Skeletal muscle tissue (tissue), 4 donors: ENCODE data around the gene LEP. TPM values are rescaled to one million over a fixed set of nuclear protein-coding genes. Genes with fewer than 3 reads are reported as not detected.

Experiments used
- H3K27ac ChIP-seq: one replicate; pipeline ENCODE4 v1.7.0; 2013; ENCODE audit warnings: mild to moderate bottlenecking, low read depth, low read length, inconsistent platforms
- H3K27me3 ChIP-seq, 3 donors: one replicate each; pipeline ENCODE4 v1.7.0; 2013; ENCODE audit warnings: low read length in 3 of 3; ENCODE audit not compliant: control insufficient read depth in 3 of 3, insufficient read depth in 3 of 3
- H3K36me3 ChIP-seq, 3 donors: one replicate each; pipeline ENCODE4 v1.7.0; 2013; ENCODE audit warnings: low read length in 3 of 3; ENCODE audit not compliant: control insufficient read depth in 3 of 3, insufficient read depth in 3 of 3
- H3K4me1 ChIP-seq, 3 donors: one replicate each; pipeline ENCODE4 v1.7.0; 2013; ENCODE audit warnings: low read length in 3 of 3, mild to moderate bottlenecking in 3 of 3; ENCODE audit not compliant: control insufficient read depth in 3 of 3, insufficient read depth in 3 of 3
- H3K4me3 ChIP-seq, 3 donors: one replicate each; pipeline ENCODE4 v1.7.0; 2013; ENCODE audit warnings: low read length in 3 of 3
- H3K9ac ChIP-seq, 3 donors: one replicate each; pipeline ENCODE4 v1.7.0; 2013; ENCODE audit warnings: low read length in 3 of 3, mild to moderate bottlenecking in 3 of 3, moderate library complexity in 2 of 3, low read depth in 1 of 3
- H3K9me3 ChIP-seq, 3 donors: one replicate each; pipeline ENCODE4 v1.7.0; 2013; ENCODE audit warnings: low read length in 3 of 3; ENCODE audit not compliant: control insufficient read depth in 3 of 3
- total RNA-seq: library from RNA; depleted of rRNA; stranded (reverse); fragments of >200 nt; gene quantifications from one replicate; pipeline ENCODE4 v1.2.3, GENCODE V29; 2014
- donor health status: Osteomylitis.

Gene LEP
- total RNA-seq, 1 donor from 2014 or later = under 0.01 TPM

GRCh38 chr7:128203047-128203491 is 38.0 kb upstream of the LEP start:
- Histone ChIP-seq H3K4me3 (peak overlapping the region in 1 of 3 donors; percentile 2), H3K27ac (no peak overlapping the region), H3K9me3 (no peaks in the 10 kb centered on the region), H3K36me3 (no peaks in the 10 kb centered on the region), H3K27me3 (peaks cover 50 to 63% (median 53%) of the 10 kb centered on the region in 3 donors), H3K9ac (no peak overlapping the region), H3K4me1 (peaks cover 5 to 13% (median 12%) of the 10 kb centered on the region in 3 donors)

- peaks cover 47 to 66% (median 50%) of the 10 kb centered on the region in 3 donors for H3K27me3 ChIP-seq
- H3K4me1 ChIP-seq = peaks cover 5 to 13% (median 12%) of the 10 kb centered on the region in 3 donors
- no peak overlapping the region for H3K4me3 ChIP-seq
- H3K9ac ChIP-seq = no peak overlapping the region
- H3K36me3 ChIP-seq = no peaks in the 10 kb centered on the region
- no peaks in the 10 kb centered on the region for H3K9me3 ChIP-seq
- no peak overlapping the region for H3K27ac ChIP-seq
Measured at GRCh38 chr7:128203710-128204214, 37.3 kb upstream of the LEP start.

DNA sequence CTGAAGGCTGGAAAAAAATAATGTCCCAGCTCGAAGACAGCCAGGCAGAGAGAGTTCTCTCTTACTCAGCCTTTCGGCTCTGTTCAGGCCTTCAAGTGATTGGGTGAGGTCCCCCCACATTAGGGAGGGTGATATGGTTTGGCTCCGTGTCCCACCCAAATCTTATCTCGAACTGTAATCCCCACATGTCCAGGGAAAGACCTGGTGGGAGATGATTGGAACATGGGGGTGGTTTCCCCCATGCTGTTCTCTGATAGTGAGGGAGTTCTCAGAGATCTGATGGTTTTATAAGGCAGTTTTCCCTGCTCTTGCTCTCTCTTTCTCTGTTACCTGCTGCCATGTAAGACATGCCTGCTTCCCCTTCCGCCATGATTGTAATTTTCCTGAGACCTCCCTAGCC is 36.6 kb upstream of the LEP start:
- Histone ChIP-seq H3K27ac (no peak overlapping the region), H3K9me3 (no peaks in the 10 kb centered on the region), H3K4me3 (no peak overlapping the region), H3K4me1 (peaks cover 5 to 13% (median 12%) of the 10 kb centered on the region in 3 donors), H3K27me3 (peaks cover 49 to 66% (median 52%) of the 10 kb centered on the region in 3 donors), H3K36me3 (no peaks in the 10 kb centered on the region), H3K9ac (no peak overlapping the region)

- Histone ChIP-seq H3K9me3 (no peaks in the 10 kb centered on the region), H3K9ac (no peak overlapping the region), H3K4me3 (no peak overlapping the region), H3K27ac (no peak overlapping the region), H3K4me1 (peaks cover 5 to 13% (median 12%) of the 10 kb centered on the region in 3 donors), H3K27me3 (peaks cover 49 to 65% (median 58%) of the 10 kb centered on the region in 3 donors), H3K36me3 (no peaks in the 10 kb centered on the region)
Measured at GRCh38 chr7:128205068-128205467, 36.0 kb upstream of the LEP start.

DNA sequence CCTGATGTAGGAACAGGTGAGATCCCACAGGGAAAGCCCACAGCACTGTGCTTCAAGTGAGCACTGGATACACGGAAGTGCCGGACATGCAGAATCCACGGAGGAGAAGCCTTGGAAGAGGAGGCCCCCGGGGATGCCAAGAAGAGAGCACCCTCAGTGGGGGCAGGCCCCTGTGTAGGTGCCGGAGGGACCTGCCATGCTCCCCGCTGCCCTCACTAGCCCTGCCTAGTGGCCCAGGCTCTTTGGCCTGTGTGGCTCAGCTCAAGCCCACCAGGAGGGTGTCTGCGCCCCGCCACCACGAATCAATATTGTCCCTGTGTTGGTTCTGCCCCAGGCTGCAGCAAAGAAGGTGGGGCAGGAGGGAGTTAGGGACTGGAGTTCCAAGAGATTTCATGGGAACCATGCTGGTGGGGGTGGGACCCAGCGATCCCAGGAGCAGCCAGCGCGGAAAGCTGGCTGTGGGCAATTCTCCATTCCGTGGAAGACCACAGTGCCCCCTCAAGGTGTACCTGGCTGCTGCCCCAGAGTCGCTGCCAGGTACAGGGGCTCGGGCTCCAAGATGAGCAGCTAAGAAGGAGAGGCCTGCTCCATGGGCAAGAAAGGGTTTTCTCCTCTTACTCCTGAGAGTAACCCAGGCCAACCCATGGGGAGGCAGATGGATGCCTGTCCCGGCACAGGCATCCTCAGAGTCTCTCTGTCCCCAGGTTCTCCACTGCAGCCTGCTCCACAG is 34.9 kb upstream of the LEP start:
- Histone ChIP-seq H3K27ac (no peak overlapping the region), H3K36me3 (no peaks in the 10 kb centered on the region), H3K4me3 (no peak overlapping the region), H3K9me3 (no peaks in the 10 kb centered on the region), H3K4me1 (peaks cover 5 to 12% (median 12%) of the 10 kb centered on the region in 3 donors), H3K9ac (no peak overlapping the region), H3K27me3 (peaks cover 39 to 63% (median 59%) of the 10 kb centered on the region in 3 donors)

DNA sequence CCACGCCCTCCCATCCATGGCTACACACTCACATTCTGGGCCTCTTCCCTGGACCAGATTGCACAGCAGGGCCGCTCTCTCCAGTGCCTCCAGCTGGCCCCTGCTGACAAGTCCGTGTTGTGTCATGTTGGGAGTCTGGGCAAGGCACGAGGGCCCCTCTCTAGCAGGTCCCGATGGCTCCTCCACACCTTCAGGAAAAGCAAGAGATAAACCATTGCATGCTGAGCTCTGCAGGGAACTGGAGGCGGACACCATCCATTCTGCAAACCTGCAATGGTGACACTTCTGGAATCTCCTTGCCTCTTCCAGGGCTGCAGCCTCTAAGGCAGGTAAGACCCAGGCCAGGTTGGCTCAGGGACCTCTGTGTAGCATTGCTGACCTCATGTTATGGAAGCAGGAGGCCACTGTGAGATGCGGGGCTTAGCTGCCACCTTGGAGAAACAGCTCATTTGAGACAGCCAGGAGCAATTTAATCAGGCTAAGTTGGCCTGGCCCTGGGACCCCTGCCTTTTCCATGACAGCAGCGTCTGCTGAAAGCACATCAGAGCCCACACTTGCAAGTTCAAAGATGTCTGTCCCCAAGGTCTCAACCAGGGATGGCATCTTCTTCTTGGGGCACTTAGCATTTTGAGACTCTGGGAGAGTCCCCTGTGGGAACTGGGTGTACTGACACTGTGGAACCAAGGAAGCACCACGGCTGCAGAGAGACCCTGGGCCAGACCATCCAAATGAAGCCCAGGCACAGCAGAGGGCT is 34.2 kb upstream of the LEP start:
- H3K9ac ChIP-seq = no peak overlapping the region
- no peak overlapping the region for H3K4me3 ChIP-seq
- no peaks in the 10 kb centered on the region for H3K36me3 ChIP-seq
- no peak overlapping the region for H3K27ac ChIP-seq
- H3K4me1 ChIP-seq = peaks cover 0 to 7% (median 6%) of the 10 kb centered on the region in 3 donors
- H3K27me3 ChIP-seq = peaks cover 32 to 59% (median 56%) of the 10 kb centered on the region in 3 donors
- H3K9me3 ChIP-seq = no peaks in the 10 kb centered on the region

DNA sequence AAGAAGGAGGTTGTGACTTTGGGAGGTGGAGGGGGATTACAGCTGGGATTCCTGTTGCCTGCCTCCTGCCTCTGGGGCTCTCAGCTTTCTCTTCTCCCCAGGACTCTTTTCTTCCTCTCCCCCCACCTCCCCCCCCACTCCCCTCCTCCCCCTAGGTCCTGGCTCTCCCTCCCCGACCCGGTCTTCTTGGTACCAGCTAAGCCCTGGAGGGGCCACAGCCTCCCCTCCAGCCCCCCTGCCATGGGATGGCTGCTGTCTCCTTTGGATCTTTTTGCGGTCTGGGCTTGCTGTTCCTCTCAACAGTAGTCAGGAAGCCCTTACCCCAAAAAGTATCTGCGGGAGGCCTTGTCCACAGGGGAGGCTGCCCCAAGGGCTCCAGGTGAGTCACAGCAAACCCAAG is 33.5 kb upstream of the LEP start:
- Histone ChIP-seq H3K9me3 (no peaks in the 10 kb centered on the region), H3K4me1 (peaks cover 0 to 7% (median 5%) of the 10 kb centered on the region in 3 donors), H3K4me3 (no peak overlapping the region), H3K36me3 (no peaks in the 10 kb centered on the region), H3K9ac (no peak overlapping the region), H3K27me3 (peaks cover 25 to 56% (median 49%) of the 10 kb centered on the region in 3 donors), H3K27ac (no peak overlapping the region)

- no peak overlapping the region for H3K27ac ChIP-seq
- H3K9me3 ChIP-seq = no peaks in the 10 kb centered on the region
- no peaks in the 10 kb centered on the region for H3K4me1 ChIP-seq
- H3K27me3 ChIP-seq = peaks cover 7 to 49% (median 35%) of the 10 kb centered on the region in 3 donors
- no peak overlapping the region for H3K9ac ChIP-seq
- H3K4me3 ChIP-seq = no peak overlapping the region
- no peaks in the 10 kb centered on the region for H3K36me3 ChIP-seq
Measured at GRCh38 chr7:128209229-128210035, 31.6 kb upstream of the LEP start.

DNA sequence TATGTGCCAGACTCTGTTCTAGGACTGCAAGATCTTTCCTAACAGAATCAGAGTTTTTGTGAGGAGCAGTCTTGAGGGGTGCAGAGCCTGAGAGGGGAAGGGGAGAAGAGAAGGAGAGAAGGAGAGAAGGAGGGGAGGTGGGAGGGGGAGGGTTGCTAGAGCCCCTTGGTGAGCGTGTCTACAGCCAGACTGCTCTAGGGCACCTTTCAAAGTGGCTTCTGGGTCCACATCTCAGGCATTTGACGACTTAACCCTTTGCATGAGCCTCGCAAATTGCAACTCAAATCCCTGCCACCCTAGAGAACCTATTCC is 31.1 kb upstream of the LEP start:
- Histone ChIP-seq H3K27ac (no peak overlapping the region), H3K4me1 (no peaks in the 10 kb centered on the region), H3K9me3 (no peaks in the 10 kb centered on the region), H3K4me3 (no peak overlapping the region), H3K36me3 (no peaks in the 10 kb centered on the region), H3K27me3 (peaks cover 6 to 49% (median 33%) of the 10 kb centered on the region in 3 donors), H3K9ac (peak overlapping the region in 1 of 3 donors; percentile 16)
